Fibroblast of skin of scalp (primary cell): ENCODE data around the gene AEBP2. TPM values are rescaled to one million over a fixed set of nuclear protein-coding genes. Genes with fewer than 3 reads are reported as not detected.
"Not testable (repeated sequence)": the region's sequence is repeated elsewhere in the genome, so short reads cannot be mapped to it uniquely, and the experiment has no call there.

ENCODE experiments used
- DNase-seq: peaks from one replicate; pipeline ENCODE4 v3.0.0-alpha.2; 2013
- polyA plus RNA-seq, 2 experiments: library from polyadenylated mRNA; unstranded; fragments of 120-200 nt; gene quantifications; one replicate each; pipeline ENCODE4 v1.2.1, GENCODE V29; 2013; ENCODE audit not compliant: insufficient read length in 2 of 2

Gene AEBP2
- 20.7 TPM for polyA plus RNA-seq (2013, experiment 1 of 2; ENCODE audit: insufficient read length)
- polyA plus RNA-seq (2013, experiment 2 of 2; ENCODE audit: insufficient read length), result 19.6 TPM

DNA sequence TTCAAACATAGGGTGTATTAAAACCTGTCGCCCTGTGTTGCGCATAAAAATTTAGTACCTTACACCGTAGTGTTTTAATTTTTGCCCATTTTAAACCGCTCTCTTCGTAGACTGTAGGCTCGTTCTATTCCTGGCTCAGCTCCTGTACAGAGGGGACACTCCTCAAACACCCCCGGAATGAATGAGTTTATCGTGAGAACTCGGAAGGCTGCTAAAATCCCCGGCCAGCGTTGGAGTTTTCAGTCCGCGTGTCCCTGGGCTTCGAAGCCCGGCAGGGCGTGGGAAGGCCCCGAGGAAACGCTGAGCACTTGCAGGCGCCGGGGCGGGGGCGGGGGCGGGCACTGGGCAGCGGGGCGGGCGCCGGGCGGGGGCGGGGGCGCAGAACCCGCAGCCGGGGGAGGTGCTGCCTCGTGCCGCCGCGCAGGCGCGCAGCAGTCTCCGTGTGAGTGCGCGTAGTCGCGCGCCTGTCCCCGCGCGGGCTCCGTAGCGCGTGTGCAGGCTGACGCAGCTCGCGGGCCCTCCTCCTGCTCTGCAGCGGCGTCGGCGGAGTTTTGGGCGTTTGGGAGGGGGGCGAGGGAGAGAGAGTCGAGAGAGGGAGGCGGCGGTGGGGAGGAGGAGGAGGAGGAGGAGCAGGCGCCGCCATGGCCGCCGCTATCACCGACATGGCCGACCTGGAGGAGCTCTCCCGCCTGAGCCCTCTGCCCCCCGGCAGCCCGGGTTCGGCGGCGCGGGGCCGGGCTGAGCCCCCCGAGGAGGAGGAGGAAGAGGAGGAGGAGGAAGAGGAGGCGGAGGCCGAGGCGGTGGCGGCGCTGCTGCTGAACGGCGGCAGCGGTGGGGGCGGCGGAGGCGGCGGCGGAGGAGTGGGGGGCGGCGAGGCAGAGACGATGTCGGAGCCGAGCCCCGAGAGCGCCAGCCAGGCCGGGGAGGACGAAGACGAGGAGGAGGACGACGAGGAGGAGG is at the start of gene AEBP2:
Gene AEBP2, plus strand, starts transcription at position 434 of the 960 bp plus-strand sequence. Its CDS starts 208 bp downstream, at position 642.
- peak; percentile 97 for DNase-seq

GRCh38 chr12:19390051-19390598 is 49.2 kb upstream of the AEBP2 start:
- no peak for DNase-seq

GRCh38 chr12:19392644-19393043 is 46.6 kb upstream of the AEBP2 start:
- DNase-seq, result not testable (repeated sequence)

DNA sequence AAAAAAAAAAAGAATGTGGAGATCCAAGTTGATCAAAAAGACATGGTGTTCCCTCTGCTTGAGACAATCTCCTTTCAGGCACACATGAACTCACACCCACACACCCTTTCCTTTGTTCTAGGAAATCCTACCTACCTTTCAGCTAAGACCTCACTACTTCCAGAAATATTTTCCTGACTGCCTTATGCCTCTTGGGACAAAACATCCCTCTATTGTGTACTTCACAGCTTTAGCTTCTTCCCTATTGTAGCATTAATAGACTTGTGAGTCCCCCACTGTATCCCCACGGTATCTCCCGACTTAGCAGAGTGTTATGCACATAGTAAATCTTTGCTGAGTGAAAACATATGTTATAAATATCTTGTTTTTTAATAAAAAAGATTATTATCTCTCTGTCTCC is 44.9 kb upstream of the AEBP2 start:
- DNase-seq, result no peak

GRCh38 chr12:19397534-19397933 is 41.8 kb upstream of the AEBP2 start:
- DNase-seq, result no peak

DNA sequence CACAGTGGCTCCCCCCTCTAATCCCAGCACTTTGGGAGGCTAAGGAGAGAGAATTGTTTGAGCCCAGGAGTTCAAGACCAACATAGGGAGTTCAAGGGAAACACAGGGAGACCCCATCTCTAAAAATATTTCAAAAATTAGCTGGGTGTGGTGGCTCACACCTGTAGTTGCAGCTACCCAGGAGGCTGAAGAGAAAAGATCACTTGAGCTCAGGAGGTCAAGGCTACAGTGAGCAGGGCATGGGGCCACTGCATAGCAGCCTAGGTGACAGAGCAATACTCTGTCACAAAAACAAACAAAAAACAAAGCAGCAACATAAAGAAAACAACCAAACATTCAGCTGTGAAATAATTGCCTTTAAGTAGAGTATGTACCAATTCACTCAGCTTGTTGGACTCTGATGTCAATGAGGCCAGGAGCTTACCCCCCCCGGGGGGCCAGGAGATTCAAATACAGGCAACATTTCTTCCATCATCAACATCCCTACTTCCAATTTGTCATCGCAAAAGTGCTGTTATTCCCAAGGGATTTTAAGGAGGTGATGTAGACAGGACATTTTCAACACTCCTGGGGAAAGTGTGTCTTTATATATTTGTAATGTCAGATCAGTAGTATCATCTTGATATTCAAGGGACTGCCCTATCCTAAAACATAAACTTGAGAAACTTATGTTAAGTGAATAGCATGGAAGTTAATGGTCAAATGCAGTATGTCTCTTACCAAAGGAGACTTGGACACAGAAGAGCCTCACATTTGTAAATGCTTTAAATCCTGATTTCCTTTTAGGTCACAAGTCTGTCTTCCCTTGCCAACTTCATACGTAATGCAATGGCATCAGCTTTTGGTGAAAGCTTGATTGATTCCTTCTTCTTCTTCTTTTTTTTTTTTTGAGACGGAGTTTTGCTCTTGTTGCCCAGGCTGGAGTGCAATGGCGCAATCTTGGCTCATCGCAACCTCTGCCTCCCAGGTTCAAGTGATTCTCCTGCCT is 40.6 kb upstream of the AEBP2 start:
- no peak for DNase-seq

DNA sequence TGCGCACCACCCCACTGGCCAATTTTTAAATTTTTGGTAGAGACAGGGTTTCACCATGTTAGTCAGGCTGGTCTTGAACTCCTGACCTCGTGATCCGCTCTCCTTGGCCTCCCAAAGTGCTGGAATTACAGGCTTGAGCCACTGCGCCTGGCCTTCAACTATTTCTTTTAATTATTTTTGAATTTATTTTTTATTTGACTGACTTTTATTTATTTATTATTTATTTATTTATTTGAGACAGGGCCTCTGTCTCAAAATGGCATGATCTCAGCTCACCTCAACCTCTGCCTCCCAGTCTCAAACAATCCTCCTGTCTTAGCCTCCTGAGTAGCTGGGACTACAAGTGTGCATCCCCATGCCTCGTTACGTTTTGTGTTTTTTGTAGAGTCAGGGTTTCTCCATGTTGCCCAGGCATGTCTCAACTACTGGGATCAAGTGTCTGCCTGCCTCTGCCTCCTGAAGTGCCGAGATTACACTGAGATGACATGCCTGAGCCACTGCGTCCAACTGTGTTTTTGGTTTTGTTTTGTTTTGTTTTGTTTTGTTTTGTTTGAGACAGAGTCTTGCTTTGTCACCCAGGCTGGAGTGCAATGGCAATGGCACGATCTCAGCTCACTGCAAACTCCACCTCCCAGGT is 38.5 kb upstream of the AEBP2 start:
- not testable (repeated sequence) for DNase-seq

- DNase-seq, result no peak
Measured at GRCh38 chr12:19402211-19402610, 37.1 kb upstream of the AEBP2 start.

DNA sequence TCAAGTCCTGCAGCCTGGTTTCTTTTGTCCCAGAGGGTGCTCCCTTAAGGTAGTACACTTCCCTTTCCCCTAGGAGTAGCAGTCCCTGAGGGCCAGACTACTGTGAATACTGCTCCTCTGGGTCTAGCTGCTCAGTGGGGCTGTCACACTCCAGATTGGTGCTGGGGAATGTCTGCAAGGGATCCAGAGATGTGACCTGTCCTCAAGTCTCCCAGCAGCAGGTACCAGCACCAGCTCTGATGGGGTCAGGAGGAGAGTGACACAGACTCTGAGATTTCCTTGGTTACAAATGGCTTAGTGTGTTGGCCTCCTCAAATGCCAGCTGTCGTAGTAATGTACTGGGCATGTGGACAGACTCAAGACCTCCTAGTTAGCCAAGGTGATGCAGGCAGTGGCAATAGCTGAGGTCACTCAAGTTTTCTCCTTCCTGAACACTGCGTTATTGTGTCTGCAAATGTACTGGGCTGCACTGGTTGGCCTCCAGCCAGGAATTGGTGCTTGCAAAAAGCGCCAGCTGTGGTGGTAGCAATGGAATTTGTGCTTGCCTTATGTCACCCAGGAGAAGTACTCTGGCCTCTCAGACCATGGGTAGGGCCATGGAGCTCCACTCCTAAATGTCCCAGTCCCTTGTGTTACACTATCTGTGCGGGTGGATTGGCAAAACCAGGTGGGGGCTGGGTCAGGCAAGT is 36.4 kb upstream of the AEBP2 start:
- peak; percentile 19 for DNase-seq

DNA sequence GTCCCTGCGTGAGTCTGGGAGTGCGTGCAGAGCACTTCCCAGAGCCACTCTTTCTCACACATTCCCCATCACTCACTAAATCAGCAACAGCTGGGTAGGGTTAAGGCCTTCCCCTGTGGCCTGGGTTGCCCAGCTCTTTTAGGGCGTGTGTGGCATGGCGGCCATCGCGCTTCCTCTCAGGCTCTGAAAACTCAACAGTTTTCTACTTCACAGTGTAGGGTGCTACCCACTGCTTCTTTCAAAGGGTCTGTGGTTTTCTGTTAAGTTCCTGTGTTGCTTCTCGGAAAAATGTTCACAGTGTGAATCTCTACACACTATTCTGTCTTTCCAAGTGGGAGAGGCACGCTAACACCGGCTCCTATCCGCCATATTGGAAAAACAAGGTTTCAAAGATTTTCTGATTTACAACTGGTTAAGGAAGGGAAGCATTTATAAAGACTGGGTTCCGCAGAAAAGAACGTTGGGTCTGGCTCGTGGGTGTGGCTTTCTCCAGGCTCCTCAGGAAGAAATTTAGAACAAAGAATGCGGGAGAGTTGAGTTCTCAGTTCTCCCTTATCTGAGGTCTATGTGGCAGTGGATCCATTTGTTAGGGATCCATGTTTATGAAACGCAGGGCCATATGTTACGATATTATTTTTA is 34.9 kb upstream of the AEBP2 start:
- no peak for DNase-seq

DNA sequence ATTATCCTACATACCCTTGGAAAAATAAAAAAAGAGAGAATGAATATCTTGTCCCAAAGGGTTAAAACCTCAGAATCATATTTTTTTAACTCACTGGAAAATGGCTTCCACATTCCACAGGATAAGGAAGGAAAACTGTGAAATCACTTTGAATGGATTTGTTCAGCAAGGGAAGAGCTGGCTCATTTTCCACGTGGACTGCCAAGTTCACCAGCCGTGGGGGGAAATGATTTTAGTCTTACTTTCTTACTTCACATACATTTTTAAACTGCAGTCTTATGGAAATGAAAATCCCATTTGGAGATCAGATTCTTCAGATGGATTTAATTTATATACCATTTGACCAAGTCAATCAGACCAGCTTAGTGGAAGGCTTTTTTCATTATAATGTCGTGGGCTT is 29.9 kb upstream of the AEBP2 start:
- DNase-seq, result peak; percentile 45

DNA sequence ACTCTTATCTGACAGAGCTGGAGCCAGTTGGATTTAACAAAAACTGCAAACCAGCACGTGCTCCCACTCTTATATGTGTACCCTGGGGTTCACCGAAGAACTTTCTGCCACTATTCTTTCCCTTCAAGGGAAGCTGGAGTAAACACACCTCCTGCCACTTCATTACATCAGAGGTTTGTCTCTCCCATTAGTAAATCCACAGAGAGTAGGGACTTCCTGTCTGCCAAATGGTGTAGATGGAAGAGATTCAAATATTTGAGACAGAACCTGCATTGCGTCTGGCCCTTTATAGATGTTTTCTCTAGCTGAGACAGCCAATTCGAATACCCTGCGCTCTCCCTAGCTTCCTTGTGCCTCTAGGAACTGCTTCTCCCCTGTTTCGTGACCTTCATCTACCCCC is 29.1 kb upstream of the AEBP2 start:
- peak; percentile 20 for DNase-seq

- no peak for DNase-seq
Measured at GRCh38 chr12:19410629-19411185, 28.6 kb upstream of the AEBP2 start.

GRCh38 chr12:19411234-19412204 is 27.8 kb upstream of the AEBP2 start:
- DNase-seq, result no peak

DNA sequence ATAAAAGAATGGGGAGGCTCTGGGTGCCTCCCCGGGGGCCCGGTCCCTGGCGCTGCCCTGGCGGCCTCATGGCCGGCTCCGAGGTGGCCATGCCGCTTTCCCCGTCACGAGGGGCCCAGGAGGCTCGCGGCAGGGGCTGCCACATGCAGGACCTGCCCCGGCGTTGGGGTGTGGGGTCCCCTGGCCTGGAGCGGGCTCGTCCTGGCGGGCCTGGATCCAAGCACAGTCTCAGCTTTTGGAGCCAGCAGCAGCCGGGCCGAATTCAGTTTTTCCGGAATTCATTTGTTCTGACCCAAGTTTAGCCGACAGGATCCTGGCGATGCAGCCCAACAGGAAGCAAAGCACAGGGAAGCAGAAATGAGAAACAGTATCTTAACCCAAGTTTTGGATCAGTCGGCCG is 26.4 kb upstream of the AEBP2 start:
- no peak for DNase-seq

DNA sequence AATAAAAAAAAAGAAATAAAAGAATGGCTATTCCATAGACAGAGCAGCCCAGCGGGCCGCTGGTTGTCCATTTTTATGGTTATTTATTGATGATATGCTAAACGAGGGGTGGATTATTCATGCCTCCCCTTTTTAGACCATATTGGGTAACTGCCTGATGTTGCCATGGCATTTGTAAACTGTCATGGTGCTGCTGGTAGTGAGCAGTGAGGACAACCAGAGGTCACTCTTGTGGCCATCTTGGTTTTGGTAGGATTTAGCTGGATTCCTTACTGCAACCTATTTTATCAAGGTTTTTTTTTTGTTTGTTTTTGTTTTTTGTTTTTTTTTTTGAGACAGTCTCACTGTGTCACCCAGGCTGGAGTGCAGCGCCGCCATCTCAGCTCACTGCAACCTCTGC is 25.7 kb upstream of the AEBP2 start:
- not testable (repeated sequence) for DNase-seq

- DNase-seq, result no peak
Measured at GRCh38 chr12:19415563-19415962, 23.7 kb upstream of the AEBP2 start.

- no peak for DNase-seq
Measured at GRCh38 chr12:19419086-19419485, 20.2 kb upstream of the AEBP2 start.
